ENCODE results near the gene SEMA3A. TPM values are rescaled to one million over a fixed set of nuclear protein-coding genes. Genes with fewer than 3 reads are reported as not detected.
"Not testable (repeated sequence)": the region's sequence is repeated elsewhere in the genome, so short reads cannot be mapped to it uniquely, and the experiment has no call there.

The SEMA3A gene
- total and polyA plus RNA-seq, 7 donors, result 0.23 to 83.8 (median 50.1) TPM

- Histone ChIP-seq H3K4me3 (no peak overlapping the region), H3K9me3 (no peaks in the 10 kb centered on the region), H3K36me3 (no peaks in the 10 kb centered on the region), H3K27me3 (no peaks in the 10 kb centered on the region), H3K4me1 (peaks cover 0 to 18% (median 3%) of the 10 kb centered on the region in 4 donors), H3K27ac (no peak overlapping the region)
- no peak for DNase-seq
- intact Hi-C loops (cut with DNase I), result no loop called here
- TF ChIP-seq POLR2A (IDR thresholded peaks at IDR 0.05), result no peak
- TF ChIP-seq POLR2AphosphoS5 (IDR thresholded peaks at IDR 0.05), result no peak
- no peak for TF ChIP-seq CTCF (IDR thresholded peaks at IDR 0.05)
- no peak for TF ChIP-seq EP300 (IDR thresholded peaks at IDR 0.05)
- 14 to 47% methylated on average over 1 of the region's 1 CpG for WGBS, 2 donors
Measured at GRCh38 chr7:84069033-84069432, 125.6 kb downstream of the SEMA3A start.

GRCh38 chr7:84062489-84062901 is 132.1 kb downstream of the SEMA3A start:
- H3K36me3 ChIP-seq; H3K4me3 ChIP-seq; H3K27ac ChIP-seq; H3K9me3 ChIP-seq; H3K4me1 ChIP-seq; H3K27me3 ChIP-seq; intact Hi-C loops (cut with DNase I): not testable (repeated sequence)
- peak; percentile 22 for DNase-seq
- WGBS, 2 donors, result 94 to 96% methylated on average over 28 of the region's 28 CpGs

- intact Hi-C loops (cut with DNase I), result no loop called here
- H3K9me3 ChIP-seq, result no peaks in the 10 kb centered on the region
- H3K27ac ChIP-seq, result no peak overlapping the region
- no peak overlapping the region for H3K4me3 ChIP-seq
- WGBS, 2 donors, result 14 to 38% methylated on average over 4 of the region's 4 CpGs
- H3K27me3 ChIP-seq, result no peaks in the 10 kb centered on the region
- H3K36me3 ChIP-seq, result no peaks in the 10 kb centered on the region
- TF ChIP-seq POLR2AphosphoS5 (IDR thresholded peaks at IDR 0.05), result no peak
- TF ChIP-seq EP300 (IDR thresholded peaks at IDR 0.05), result no peak
- no peak for TF ChIP-seq POLR2A (IDR thresholded peaks at IDR 0.05)
- TF ChIP-seq CTCF (IDR thresholded peaks at IDR 0.05), result no peak
- no peak for DNase-seq
- H3K4me1 ChIP-seq, result peaks cover 0 to 5% (median 2%) of the 10 kb centered on the region in 4 donors
Measured at GRCh38 chr7:84060760-84061261, 133.8 kb downstream of the SEMA3A start.

GRCh38 chr7:84060000-84060399 is 134.6 kb downstream of the SEMA3A start:
- no peak for TF ChIP-seq POLR2A (IDR thresholded peaks at IDR 0.05)
- no peak for TF ChIP-seq CTCF (IDR thresholded peaks at IDR 0.05)
- TF ChIP-seq POLR2AphosphoS5 (IDR thresholded peaks at IDR 0.05), result no peak
- TF ChIP-seq EP300 (IDR thresholded peaks at IDR 0.05), result no peak
- no peak for DNase-seq
- Histone ChIP-seq H3K36me3 (no peaks in the 10 kb centered on the region), H3K4me1 (peaks cover 0 to 5% (median 2%) of the 10 kb centered on the region in 4 donors), H3K27ac (no peak overlapping the region), H3K4me3 (no peak overlapping the region), H3K27me3 (no peaks in the 10 kb centered on the region), H3K9me3 (no peaks in the 10 kb centered on the region)
- 84 to 95% methylated on average over 1 of the region's 1 CpG for WGBS, 2 donors
- intact Hi-C loops (cut with DNase I), result no loop called here

GRCh38 chr7:84058311-84059076 is 136.1 kb downstream of the SEMA3A start:
- intact Hi-C loops (cut with DNase I), result no loop called here
- no peak overlapping the region for H3K4me3 ChIP-seq
- DNase-seq, result no peak
- TF ChIP-seq CTCF (IDR thresholded peaks at IDR 0.05), result no peak
- TF ChIP-seq EP300 (IDR thresholded peaks at IDR 0.05), result no peak
- no peak for TF ChIP-seq POLR2A (IDR thresholded peaks at IDR 0.05)
- no peak for TF ChIP-seq POLR2AphosphoS5 (IDR thresholded peaks at IDR 0.05)
- no peaks in the 10 kb centered on the region for H3K9me3 ChIP-seq
- WGBS, 2 donors, result 17 to 58% methylated on average over 6 of the region's 6 CpGs
- no peak overlapping the region for H3K27ac ChIP-seq
- no peaks in the 10 kb centered on the region for H3K27me3 ChIP-seq
- peaks cover 0 to 5% (median 2%) of the 10 kb centered on the region in 4 donors for H3K4me1 ChIP-seq
- no peaks in the 10 kb centered on the region for H3K36me3 ChIP-seq

Data from sigmoid colon (tissue), 7 donors.